GM23338 (cell line): ENCODE results near the gene BPNT1. TPM values are rescaled to one million over a fixed set of nuclear protein-coding genes. Genes with fewer than 3 reads are reported as not detected.

Experiments used
- ATAC-seq: fragments of 200-7000 bp; cut with Tn5 transposase; 3 replicates; pipeline ENCODE4 v1.9.1; 2020
- DNase-seq: peaks from one replicate; pipeline ENCODE4 v3.0.0-alpha.2; 2015; ENCODE audit warnings: low spot score
- H2AFZ ChIP-seq: fragments of 200-600 bp; sonication (generic); 2 replicates; pipeline ENCODE4 v1.8.0; 2016; ENCODE audit warnings: antibody characterized with exemption, mild to moderate bottlenecking, moderate library complexity
- H3F3A ChIP-seq: fragments of 200-600 bp; sonication (generic); replicated peaks from 2 replicates; pipeline ENCODE4 v1.8.0; 2017; ENCODE audit warnings: antibody characterized with exemption, mixed run types, low read depth
- H3K27ac ChIP-seq: fragments of 200-600 bp; sonication (generic); 2 replicates; pipeline ENCODE4 v1.6.1; 2016; ENCODE audit warnings: low read depth
- H3K27me3 ChIP-seq: fragments of 200-600 bp; sonication (generic); 2 replicates; pipeline ENCODE4 v1.8.0; 2016; ENCODE audit warnings: mild to moderate bottlenecking, mixed run types, moderate library complexity; ENCODE audit not compliant: insufficient read depth
- H3K36me3 ChIP-seq: fragments of 200-600 bp; sonication (generic); 2 replicates; pipeline ENCODE4 v1.8.0; 2016; ENCODE audit warnings: mild to moderate bottlenecking; ENCODE audit not compliant: insufficient read depth
- H3K4me1 ChIP-seq: fragments of 200-600 bp; sonication (generic); 2 replicates; pipeline ENCODE4 v1.8.0; 2016; ENCODE audit warnings: mild to moderate bottlenecking, moderate library complexity; ENCODE audit not compliant: insufficient read depth
- H3K4me2 ChIP-seq: fragments of 200-600 bp; sonication (generic); 2 replicates; pipeline ENCODE4 v1.7.1; 2017; ENCODE audit warnings: mixed run types
- H3K4me3 ChIP-seq: fragments of 200-600 bp; sonication (generic); 2 replicates; pipeline ENCODE4 v1.6.1; 2016; ENCODE audit warnings: mixed run types
- H3K79me2 ChIP-seq: fragments of 200-600 bp; sonication (generic); replicated peaks from 2 replicates; pipeline ENCODE4 v1.8.0; 2017; ENCODE audit warnings: mild to moderate bottlenecking; ENCODE audit not compliant: insufficient read depth
- H3K9me2 ChIP-seq: fragments of 200-600 bp; sonication (generic); 2 replicates; pipeline ENCODE4 v1.8.0; 2017; ENCODE audit not compliant: insufficient read depth
- H4K20me1 ChIP-seq: fragments of 200-600 bp; sonication (generic); replicated peaks from 2 replicates; pipeline ENCODE4 v1.8.0; 2017; ENCODE audit warnings: mild to moderate bottlenecking; ENCODE audit not compliant: insufficient read depth
- H3K27ac Mint-ChIP-seq: 2 replicates; pipeline ENCODE4 v1.8.0; 2020; ENCODE audit warnings: inconsistent platforms, mild to moderate bottlenecking, moderate library complexity, mixed read lengths
- H3K27me3 Mint-ChIP-seq: 3 replicates; pipeline ENCODE4 v1.8.0; 2022; ENCODE audit warnings: low read depth, mild to moderate bottlenecking, moderate library complexity, mixed read lengths, inconsistent platforms; ENCODE audit not compliant: insufficient read depth, poor library complexity
- H3K36me3 Mint-ChIP-seq: 3 replicates; pipeline ENCODE4 v1.8.0; 2021; ENCODE audit warnings: low read depth, mild to moderate bottlenecking, inconsistent platforms, moderate library complexity, mixed read lengths
- H3K4me1 Mint-ChIP-seq: 3 replicates; pipeline ENCODE4 v1.8.0; 2020; ENCODE audit warnings: mild to moderate bottlenecking, inconsistent platforms, mixed read lengths
- H3K4me3 Mint-ChIP-seq: 3 replicates; pipeline ENCODE4 v1.8.0; 2021; ENCODE audit warnings: moderate library complexity, mild to moderate bottlenecking, inconsistent platforms, mixed read lengths
- H3K9me3 Mint-ChIP-seq: 3 replicates; pipeline ENCODE4 v1.8.0; 2020; ENCODE audit warnings: moderate library complexity, mild to moderate bottlenecking, inconsistent platforms, mixed read lengths
- CREB1 ChIP-seq: fragments of 250-450 bp; sonication (Bioruptor Pico); IDR thresholded peaks from 2 replicates; pipeline ENCODE4 v1.5.0; 2020; ENCODE audit warnings: low read depth, mild to moderate bottlenecking, moderate library complexity
- EZH2 ChIP-seq: fragments of 200-600 bp; sonication (generic); IDR thresholded peaks from one replicate; pipeline ENCODE4 v1.8.0; 2017; ENCODE audit warnings: antibody characterized with exemption, mild to moderate bottlenecking, low read depth; ENCODE audit not compliant: unreplicated experiment
- EZH2phosphoT487 ChIP-seq: fragments of 200-600 bp; sonication (generic); IDR thresholded peaks from one replicate; pipeline ENCODE4 v1.8.1; 2018; ENCODE audit warnings: antibody characterized with exemption; ENCODE audit not compliant: unreplicated experiment
- JUNB ChIP-seq: IDR thresholded peaks from one replicate; pipeline ENCODE4 v1.6.1; 2016; ENCODE audit warnings: antibody characterized with exemption; ENCODE audit not compliant: unreplicated experiment
- NANOG ChIP-seq: IDR thresholded peaks from 2 replicates; pipeline ENCODE4 v1.6.1; 2016; ENCODE audit warnings: antibody characterized with exemption, borderline replicate concordance
- REST ChIP-seq: IDR thresholded peaks from one replicate; pipeline ENCODE4 v1.6.1; 2018; ENCODE audit warnings: antibody characterized with exemption; ENCODE audit not compliant: unreplicated experiment
- ZNF114 ChIP-seq: fragments of 250-450 bp; sonication (Bioruptor Pico); IDR thresholded peaks from 2 replicates; pipeline ENCODE4 v1.5.0; 2020; ENCODE audit warnings: mild to moderate bottlenecking, moderate library complexity
- ZNF331 ChIP-seq: fragments of 250-450 bp; sonication (Bioruptor Pico); IDR thresholded peaks from 2 replicates; pipeline ENCODE4 v1.5.0; 2020; ENCODE audit warnings: low read depth, mild to moderate bottlenecking, moderate library complexity
- ZNF462 ChIP-seq: fragments of 250-450 bp; sonication (Bioruptor Pico); IDR thresholded peaks from 2 replicates; pipeline ENCODE4 v1.5.0; 2020; ENCODE audit warnings: mild to moderate bottlenecking, moderate library complexity
- polyA plus RNA-seq: library from polyadenylated mRNA; unstranded; fragments of >200 nt; fragmentation: Nextera tagmentation; extraction: Ambion mirVana; gene quantifications from 2 replicates; pipeline ENCODE4 v1.2.1, GENCODE V29; 2016
- total RNA-seq: library from RNA; depleted of rRNA; stranded (reverse); fragments of >200 nt; shearing (Covaris generic); gene quantifications from 2 replicates; pipeline ENCODE4 v1.2.3, GENCODE V29; 2014

BPNT1 gene
- total and polyA plus RNA-seq, 2 experiments from 2014 or later = 9.6 to 17.2 TPM

GRCh38 chr1:220032911-220033310 is 56.7 kb downstream of the BPNT1 start (continued):
- TF ChIP-seq EZH2phosphoT487 = no peak
- no peak for TF ChIP-seq REST
- TF ChIP-seq CREB1 (CRISPR knock-in tag) = no peak
- no peak for TF ChIP-seq ZNF331 (CRISPR knock-in tag)
- TF ChIP-seq EZH2 = no peak

GRCh38 chr1:220031287-220031686 is 58.3 kb downstream of the BPNT1 start:
- Histone ChIP-seq H3K4me2 (no peak overlapping the region), H3K27me3 (no peaks in the 10 kb centered on the region), H3F3A (no peaks in the 10 kb centered on the region), H4K20me1 (peaks cover 8% of the 10 kb centered on the region), H2AFZ (no peak overlapping the region), H3K36me3 (peaks cover 51% of the 10 kb centered on the region), H3K4me1 (no peaks in the 10 kb centered on the region), H3K27ac (no peak overlapping the region), H3K9me2 (no peaks in the 10 kb centered on the region), H3K4me3 (no peak overlapping the region), H3K79me2 (peaks cover 22% of the 10 kb centered on the region)
- no peak for DNase-seq
- H3K4me3 Mint-ChIP-seq = no peak overlapping the region
- ATAC-seq = no peak
- no peak overlapping the region for H3K27ac Mint-ChIP-seq
- no peak for TF ChIP-seq EZH2phosphoT487
- no peaks in the 10 kb centered on the region for H3K4me1 Mint-ChIP-seq
- peaks cover 1% of the 10 kb centered on the region for H3K27me3 Mint-ChIP-seq
- H3K36me3 Mint-ChIP-seq = peaks cover 76% of the 10 kb centered on the region
- H3K9me3 Mint-ChIP-seq = no peaks in the 10 kb centered on the region

- ATAC-seq = no peak
- Mint-ChIP-seq H3K27me3 (no peaks in the 10 kb centered on the region), H3K36me3 (peaks cover 88% of the 10 kb centered on the region), H3K27ac (no peak overlapping the region), H3K9me3 (no peaks in the 10 kb centered on the region), H3K4me3 (no peak overlapping the region), H3K4me1 (no peaks in the 10 kb centered on the region)
- Histone ChIP-seq H3K36me3 (peaks cover 59% of the 10 kb centered on the region), H3K9me2 (no peaks in the 10 kb centered on the region), H3K79me2 (no peaks in the 10 kb centered on the region; the same call in 1 of the 2 replicates), H3F3A (no peaks in the 10 kb centered on the region), H3K4me3 (no peak overlapping the region), H4K20me1 (peaks cover 5% of the 10 kb centered on the region; the same call in 1 of the 2 replicates), H3K4me1 (no peaks in the 10 kb centered on the region), H3K27me3 (no peaks in the 10 kb centered on the region), H3K27ac (no peak overlapping the region), H2AFZ (no peak overlapping the region), H3K4me2 (no peak overlapping the region)
- DNase-seq = no peak
- TF ChIP-seq NANOG = no peak
- TF ChIP-seq ZNF331 (CRISPR knock-in tag) = no peak
- no peak for TF ChIP-seq JUNB
- no peak for TF ChIP-seq EZH2phosphoT487
- TF ChIP-seq EZH2 = no peak
- no peak for TF ChIP-seq ZNF114 (CRISPR knock-in tag)
- TF ChIP-seq ZNF462 (CRISPR knock-in tag) = no peak
Measured at GRCh38 chr1:220028346-220028895, 61.2 kb downstream of the BPNT1 start.
